ENCODE data around the gene CTNNA1. TPM values are rescaled to one million over a fixed set of nuclear protein-coding genes. Genes with fewer than 3 reads are reported as not detected.

The CTNNA1 gene
- total and polyA plus RNA-seq, 9 of the 15 experiments (the other 6 are each of a cell fraction or from before 2014, with no cell fraction given), result 29.6 to 117 (median 89.1) TPM

- TF ChIP-seq, protein P1, sequence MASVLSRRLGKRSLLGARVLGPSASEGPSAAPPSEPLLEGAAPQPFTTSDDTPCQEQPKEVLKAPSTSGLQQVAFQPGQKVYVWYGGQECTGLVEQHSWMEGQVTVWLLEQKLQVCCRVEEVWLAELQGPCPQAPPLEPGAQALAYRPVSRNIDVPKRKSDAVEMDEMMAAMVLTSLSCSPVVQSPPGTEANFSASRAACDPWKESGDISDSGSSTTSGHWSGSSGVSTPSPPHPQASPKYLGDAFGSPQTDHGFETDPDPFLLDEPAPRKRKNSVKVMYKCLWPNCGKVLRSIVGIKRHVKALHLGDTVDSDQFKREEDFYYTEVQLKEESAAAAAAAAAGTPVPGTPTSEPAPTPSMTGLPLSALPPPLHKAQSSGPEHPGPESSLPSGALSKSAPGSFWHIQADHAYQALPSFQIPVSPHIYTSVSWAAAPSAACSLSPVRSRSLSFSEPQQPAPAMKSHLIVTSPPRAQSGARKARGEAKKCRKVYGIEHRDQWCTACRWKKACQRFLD (CRISPR knock-in tag; IDR thresholded peaks at IDR 0.05), result 0 out of 2 replicates have a peak, but pooled peaks have one; percentile 26
- TF ChIP-seq, protein P2, sequence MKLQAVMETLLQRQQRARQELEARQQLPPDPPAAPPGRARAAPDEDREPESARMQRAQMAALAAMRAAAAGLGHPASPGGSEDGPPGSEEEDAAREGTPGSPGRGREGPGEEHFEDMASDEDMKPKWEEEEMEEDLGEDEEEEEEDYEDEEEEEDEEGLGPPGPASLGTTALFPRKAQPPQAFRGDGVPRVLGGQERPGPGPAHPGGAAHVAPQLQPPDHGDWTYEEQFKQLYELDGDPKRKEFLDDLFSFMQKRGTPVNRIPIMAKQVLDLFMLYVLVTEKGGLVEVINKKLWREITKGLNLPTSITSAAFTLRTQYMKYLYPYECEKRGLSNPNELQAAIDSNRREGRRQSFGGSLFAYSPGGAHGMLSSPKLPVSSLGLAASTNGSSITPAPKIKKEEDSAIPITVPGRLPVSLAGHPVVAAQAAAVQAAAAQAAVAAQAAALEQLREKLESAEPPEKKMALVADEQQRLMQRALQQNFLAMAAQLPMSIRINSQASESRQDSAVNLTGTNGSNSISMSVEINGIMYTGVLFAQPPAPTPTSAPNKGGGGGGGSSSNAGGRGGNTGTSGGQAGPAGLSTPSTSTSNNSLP (IDR thresholded peaks at IDR 0.05; ENCODE audit: borderline replicate concordance, low read depth, low read length), result no peak
- TF ChIP-seq, protein P3, sequence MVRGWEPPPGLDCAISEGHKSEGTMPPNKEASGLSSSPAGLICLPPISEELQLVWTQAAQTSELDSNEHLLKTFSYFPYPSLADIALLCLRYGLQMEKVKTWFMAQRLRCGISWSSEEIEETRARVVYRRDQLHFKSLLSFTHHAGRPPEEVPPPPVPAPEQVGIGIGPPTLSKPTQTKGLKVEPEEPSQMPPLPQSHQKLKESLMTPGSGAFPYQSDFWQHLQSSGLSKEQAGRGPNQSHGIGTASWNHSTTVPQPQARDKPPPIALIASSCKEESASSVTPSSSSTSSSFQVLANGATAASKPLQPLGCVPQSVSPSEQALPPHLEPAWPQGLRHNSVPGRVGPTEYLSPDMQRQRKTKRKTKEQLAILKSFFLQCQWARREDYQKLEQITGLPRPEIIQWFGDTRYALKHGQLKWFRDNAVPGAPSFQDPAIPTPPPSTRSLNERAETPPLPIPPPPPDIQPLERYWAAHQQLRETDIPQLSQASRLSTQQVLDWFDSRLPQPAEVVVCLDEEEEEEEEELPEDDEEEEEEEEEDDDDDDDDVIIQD (CRISPR knock-in tag; IDR thresholded peaks at IDR 0.05), result no peak
- no peak for TF ChIP-seq DACH1 (IDR thresholded peaks at IDR 0.05; ENCODE audit: partially characterized antibody)
- TF ChIP-seq, protein P4, sequence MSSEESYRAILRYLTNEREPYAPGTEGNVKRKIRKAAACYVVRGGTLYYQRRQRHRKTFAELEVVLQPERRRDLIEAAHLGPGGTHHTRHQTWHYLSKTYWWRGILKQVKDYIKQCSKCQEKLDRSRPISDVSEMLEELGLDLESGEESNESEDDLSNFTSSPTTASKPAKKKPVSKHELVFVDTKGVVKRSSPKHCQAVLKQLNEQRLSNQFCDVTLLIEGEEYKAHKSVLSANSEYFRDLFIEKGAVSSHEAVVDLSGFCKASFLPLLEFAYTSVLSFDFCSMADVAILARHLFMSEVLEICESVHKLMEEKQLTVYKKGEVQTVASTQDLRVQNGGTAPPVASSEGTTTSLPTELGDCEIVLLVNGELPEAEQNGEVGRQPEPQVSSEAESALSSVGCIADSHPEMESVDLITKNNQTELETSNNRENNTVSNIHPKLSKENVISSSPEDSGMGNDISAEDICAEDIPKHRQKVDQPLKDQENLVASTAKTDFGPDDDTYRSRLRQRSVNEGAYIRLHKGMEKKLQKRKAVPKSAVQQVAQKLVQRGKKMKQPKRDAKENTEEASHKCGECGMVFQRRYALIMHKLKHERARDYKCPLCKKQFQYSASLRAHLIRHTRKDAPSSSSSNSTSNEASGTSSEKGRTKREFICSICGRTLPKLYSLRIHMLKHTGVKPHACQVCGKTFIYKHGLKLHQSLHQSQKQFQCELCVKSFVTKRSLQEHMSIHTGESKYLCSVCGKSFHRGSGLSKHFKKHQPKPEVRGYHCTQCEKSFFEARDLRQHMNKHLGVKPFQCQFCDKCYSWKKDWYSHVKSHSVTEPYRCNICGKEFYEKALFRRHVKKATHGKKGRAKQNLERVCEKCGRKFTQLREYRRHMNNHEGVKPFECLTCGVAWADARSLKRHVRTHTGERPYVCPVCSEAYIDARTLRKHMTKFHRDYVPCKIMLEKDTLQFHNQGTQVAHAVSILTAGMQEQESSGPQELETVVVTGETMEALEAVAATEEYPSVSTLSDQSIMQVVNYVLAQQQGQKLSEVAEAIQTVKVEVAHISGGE (CRISPR knock-in tag; IDR thresholded peaks at IDR 0.05), result no peak
- no peak for TF ChIP-seq ATF1 (CRISPR knock-in tag; IDR thresholded peaks at IDR 0.05)
- peak; percentile 57; the same call in 1 of the 2 replicates for TF ChIP-seq ATF1 (tag; IDR thresholded peaks at IDR 0.05)
- TF ChIP-seq PREB (CRISPR knock-in tag; IDR thresholded peaks at IDR 0.05), result no peak
- no peak for TF ChIP-seq ZNF668 (CRISPR knock-in tag; IDR thresholded peaks at IDR 0.05)
- TF ChIP-seq RB1 (IDR thresholded peaks at IDR 0.05; ENCODE audit: low read depth), result no peak
- no peak for TF ChIP-seq NR2C2 (CRISPR knock-in tag; IDR thresholded peaks at IDR 0.05)
- TF ChIP-seq NR2C2 (tag; IDR thresholded peaks at IDR 0.05), result peak; percentile 78
- TF ChIP-seq ZFPM2 (CRISPR knock-in tag; IDR thresholded peaks at IDR 0.05), result no peak
- no peak for TF ChIP-seq ZBTB8A (IDR thresholded peaks at IDR 0.05; ENCODE audit: partially characterized antibody)
- TF ChIP-seq IFI16 (CRISPR knock-in tag; IDR thresholded peaks at IDR 0.05), result no peak
- TF ChIP-seq, protein P5, sequence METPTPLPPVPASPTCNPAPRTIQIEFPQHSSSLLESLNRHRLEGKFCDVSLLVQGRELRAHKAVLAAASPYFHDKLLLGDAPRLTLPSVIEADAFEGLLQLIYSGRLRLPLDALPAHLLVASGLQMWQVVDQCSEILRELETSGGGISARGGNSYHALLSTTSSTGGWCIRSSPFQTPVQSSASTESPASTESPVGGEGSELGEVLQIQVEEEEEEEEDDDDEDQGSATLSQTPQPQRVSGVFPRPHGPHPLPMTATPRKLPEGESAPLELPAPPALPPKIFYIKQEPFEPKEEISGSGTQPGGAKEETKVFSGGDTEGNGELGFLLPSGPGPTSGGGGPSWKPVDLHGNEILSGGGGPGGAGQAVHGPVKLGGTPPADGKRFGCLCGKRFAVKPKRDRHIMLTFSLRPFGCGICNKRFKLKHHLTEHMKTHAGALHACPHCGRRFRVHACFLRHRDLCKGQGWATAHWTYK (CRISPR knock-in tag; IDR thresholded peaks at IDR 0.05), result no peak
These were observed 821 bp downstream of the CTNNA1 start (continued) for GRCh38 chr5:138753794-138754698.

All from K562 (cell line).